Parathyroid adenoma (tissue), 2 donors: ENCODE results near the gene TSPAN1.

Source experiments
- H2AFZ ChIP-seq: fragments of 300-600 bp; sonication (generic); one replicate; pipeline ENCODE4 v1.7.0; 2017; ENCODE audit warnings: antibody characterized with exemption, mild to moderate bottlenecking
- H3K27ac ChIP-seq: fragments of 300-600 bp; sonication (generic); one replicate; pipeline ENCODE4 v1.7.0; 2017
- H3K27me3 ChIP-seq: fragments of 300-600 bp; sonication (generic); one replicate; pipeline ENCODE4 v1.7.0; 2017; ENCODE audit warnings: low read length; ENCODE audit not compliant: control insufficient read depth, insufficient read depth
- H3K36me3 ChIP-seq: fragments of 300-600 bp; sonication (generic); one replicate; pipeline ENCODE4 v1.7.0; 2017; ENCODE audit warnings: low read length; ENCODE audit not compliant: control insufficient read depth, insufficient read depth
- H3K4me1 ChIP-seq: fragments of 300-600 bp; sonication (generic); one replicate; pipeline ENCODE4 v1.7.0; 2017; ENCODE audit warnings: control low read depth
- H3K4me2 ChIP-seq: fragments of 300-600 bp; sonication (generic); one replicate; pipeline ENCODE4 v1.7.0; 2017; ENCODE audit warnings: low read length
- H3K4me3 ChIP-seq: fragments of 300-600 bp; sonication (generic); one replicate; pipeline ENCODE4 v1.7.0; 2017; ENCODE audit warnings: low read depth, low read length
- H3K79me2 ChIP-seq: fragments of 300-600 bp; sonication (generic); one replicate; pipeline ENCODE4 v1.7.0; 2017; ENCODE audit warnings: control low read depth
- H3K9ac ChIP-seq: fragments of 300-600 bp; sonication (generic); one replicate; pipeline ENCODE4 v1.7.0; 2017; ENCODE audit warnings: mild to moderate bottlenecking
- H3K9me3 ChIP-seq: fragments of 300-600 bp; sonication (generic); one replicate; pipeline ENCODE4 v1.7.0; 2017; ENCODE audit warnings: low read length; ENCODE audit not compliant: control insufficient read depth
- CTCF ChIP-seq: fragments of 300-600 bp; sonication (generic); IDR thresholded peaks from one replicate; pipeline ENCODE4 v1.7.0; 2017; ENCODE audit warnings: antibody characterized with exemption, mild to moderate bottlenecking
- donor health status: primary hyperparathyroidism.

The TSPAN1 gene

DNA sequence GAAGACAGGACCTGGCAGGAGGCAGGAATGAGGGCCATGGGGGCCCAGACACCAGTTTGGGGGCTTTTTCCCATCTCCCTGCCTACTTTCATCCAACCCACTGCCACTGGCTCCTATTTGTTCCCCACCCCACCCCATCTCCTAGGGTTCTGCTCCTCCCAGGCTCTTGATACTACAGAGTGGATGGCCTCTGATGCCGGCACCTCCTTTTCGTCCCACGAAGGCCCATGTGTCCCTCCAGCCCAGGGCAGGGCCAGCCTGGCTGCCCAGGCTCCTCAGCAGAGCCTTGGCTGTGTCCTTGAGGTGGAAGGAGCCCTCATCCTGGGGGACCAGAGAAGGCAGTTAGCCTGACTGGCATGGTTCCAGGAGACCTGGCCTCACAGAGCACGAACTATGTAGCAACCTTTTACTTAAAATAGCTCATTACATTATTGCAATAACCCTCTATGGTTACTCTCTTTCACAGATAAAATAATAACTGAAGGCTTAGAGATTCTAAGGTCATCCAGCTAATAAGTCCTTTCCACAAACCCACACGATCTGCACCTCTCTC, 19.8 kb downstream of the TSPAN1 start:
- no peaks in the 10 kb centered on the region for H3K27me3 ChIP-seq
- H3K79me2 ChIP-seq, result no peaks in the 10 kb centered on the region
- no peaks in the 10 kb centered on the region for H3K9me3 ChIP-seq
- no peak overlapping the region for H3K9ac ChIP-seq
- no peak overlapping the region for H3K4me3 ChIP-seq
- no peaks in the 10 kb centered on the region for H3K36me3 ChIP-seq
- peaks cover 6% of the 10 kb centered on the region for H3K4me1 ChIP-seq
- H2AFZ ChIP-seq, result no peak overlapping the region
- no peak overlapping the region for H3K4me2 ChIP-seq
- no peak overlapping the region for H3K27ac ChIP-seq
- TF ChIP-seq CTCF, result no peak

DNA sequence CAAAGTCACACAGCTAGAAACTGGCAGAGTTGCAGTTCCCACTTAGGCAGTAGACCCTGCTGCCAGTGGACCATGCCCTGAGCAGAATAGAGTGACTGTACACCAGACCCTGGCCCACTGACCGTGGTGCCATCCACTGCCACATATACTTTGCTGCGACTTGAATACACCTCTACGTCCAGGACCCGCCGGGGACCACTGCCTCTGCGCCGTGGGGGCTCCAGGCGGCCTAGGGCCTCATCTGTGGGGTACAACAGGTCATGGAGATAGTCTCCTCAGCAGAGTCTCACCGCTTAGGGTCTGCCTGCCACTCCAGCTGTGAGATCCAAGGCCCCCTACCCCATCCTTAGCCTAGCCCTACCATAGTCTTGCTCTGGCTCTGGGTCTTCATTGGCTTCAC, 21.7 kb downstream of the TSPAN1 start:
- no peak overlapping the region for H3K27ac ChIP-seq
- no peaks in the 10 kb centered on the region for H3K79me2 ChIP-seq
- no peak overlapping the region for H2AFZ ChIP-seq
- no peak overlapping the region for H3K9ac ChIP-seq
- no peak overlapping the region for H3K4me2 ChIP-seq
- TF ChIP-seq CTCF, result no peak
- H3K27me3 ChIP-seq, result no peaks in the 10 kb centered on the region
- H3K4me3 ChIP-seq, result no peak overlapping the region
- no peaks in the 10 kb centered on the region for H3K9me3 ChIP-seq
- H3K4me1 ChIP-seq, result peaks cover 6% of the 10 kb centered on the region
- H3K36me3 ChIP-seq, result no peaks in the 10 kb centered on the region

GRCh38 chr1:46197560-46197963, 22.7 kb downstream of the TSPAN1 start:
- Histone ChIP-seq H3K9ac (no peak overlapping the region), H3K27ac (peak overlapping the region; percentile 63), H3K9me3 (no peaks in the 10 kb centered on the region), H3K4me1 (peaks cover 6% of the 10 kb centered on the region), H3K36me3 (no peaks in the 10 kb centered on the region), H3K79me2 (no peaks in the 10 kb centered on the region), H3K4me3 (peak overlapping the region; percentile 87), H3K27me3 (no peaks in the 10 kb centered on the region), H3K4me2 (peak overlapping the region; percentile 98), H2AFZ (peak overlapping the region; percentile 82)
- no peak for TF ChIP-seq CTCF

DNA sequence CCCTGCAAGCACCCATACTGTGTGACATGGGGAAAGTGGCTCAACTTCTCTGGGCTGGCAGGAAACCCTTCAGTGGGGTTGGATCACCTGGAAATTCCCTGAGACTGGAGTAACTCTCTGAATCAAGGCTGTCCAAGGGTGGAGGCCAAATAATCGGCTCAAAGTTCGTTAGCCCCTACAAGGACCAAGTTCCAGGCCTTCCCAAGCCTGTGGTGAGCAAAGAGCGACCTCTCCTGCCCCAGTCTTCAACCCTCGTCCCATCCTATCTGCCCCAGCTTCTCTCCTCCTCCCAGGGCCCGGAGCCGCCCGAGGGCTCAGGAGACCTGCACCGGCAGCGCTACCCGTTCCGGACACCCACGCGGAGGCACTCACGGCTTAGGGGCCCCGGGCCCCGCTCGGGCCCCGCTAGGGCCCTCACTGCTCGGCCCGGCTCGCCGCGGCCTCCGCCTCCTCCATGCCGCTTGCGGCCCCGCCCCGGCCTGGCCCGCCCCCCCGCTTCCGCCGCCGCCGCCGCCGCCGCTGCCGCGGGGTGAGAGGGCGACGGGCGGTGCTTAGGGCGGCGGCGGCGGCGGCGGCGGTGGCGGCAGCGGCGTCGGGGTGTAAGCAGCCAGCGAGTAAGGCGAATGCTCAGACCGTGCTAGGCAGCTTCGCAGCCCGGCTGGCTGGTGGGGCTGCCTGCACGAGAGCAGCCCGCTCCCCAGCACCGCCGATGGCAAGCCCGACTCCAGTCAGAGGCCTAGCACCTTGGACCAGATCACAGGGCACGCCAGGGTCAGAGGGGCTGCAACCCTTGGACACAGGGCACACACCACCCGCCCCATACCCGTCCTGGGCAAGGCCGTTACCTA, 23.3 kb downstream of the TSPAN1 start, which contains the start of gene POMGNT1:
POMGNT1 (minus strand) TSS at position 471 of the 848 bp plus-strand sequence. CDS start 613 bp downstream, outside the sequence.
- Histone ChIP-seq H3K79me2 (no peaks in the 10 kb centered on the region), H2AFZ (peak within 1 kb of the TSS; percentile 82), H3K4me3 (peak within 1 kb of the TSS; percentile 87), H3K9me3 (no peaks in the 10 kb centered on the region), H3K27me3 (no peaks in the 10 kb centered on the region), H3K27ac (peak within 1 kb of the TSS; percentile 78), H3K36me3 (no peaks in the 10 kb centered on the region), H3K9ac (peak within 1 kb of the TSS; percentile 28), H3K4me2 (peak within 1 kb of the TSS; percentile 98), H3K4me1 (peaks cover 6% of the 10 kb centered on the region)
- no peak for TF ChIP-seq CTCF
